HCT116 (cell line): ENCODE data around the gene MRTFB. TPM values are rescaled to one million over a fixed set of nuclear protein-coding genes. Genes with fewer than 3 reads are reported as not detected.
"Not testable (repeated sequence)": the region's sequence is repeated elsewhere in the genome, so short reads cannot be mapped to it uniquely, and the experiment has no call there.

ENCODE experiments used
- ATAC-seq: fragments of 200-7000 bp; cut with Tn5 transposase; 2 replicates; pipeline ENCODE4 v1.9.1; 2020; ENCODE audit warnings: mild to moderate bottlenecking, moderate library complexity
- Bru-seq: library from RNA; stranded (reverse); fragments of 400-500 nt; gene quantifications from one replicate; lab custom pipeline; 2021; lab: Mats Ljungman, UMichigan
- BruChase-seq, 2 experiments: library from RNA; stranded (reverse); fragments of 400-500 nt; gene quantifications; one replicate each; lab custom pipeline; 2021; lab: Mats Ljungman, UMichigan
- BruUV-seq: library from RNA; stranded (reverse); fragments of 400-500 nt; replicated peaks from 2 replicates; lab custom pipeline; 2021; lab: Mats Ljungman, UMichigan
- CTCF ChIA-PET: fragments of 300-600 bp; sonication (Branson Sonifier 250); formaldehyde crosslinking; loops from one replicate; lab custom pipeline; 2021; ENCODE audit warnings: antibody characterized with exemption; lab: Charles Lee
- POLR2A ChIA-PET: fragments of 300-600, 350-600 bp; sonication (Branson Sonifier 250); formaldehyde crosslinking; loops from one replicate; lab custom pipeline; 2021; ENCODE audit warnings: antibody characterized with exemption; lab: Charles Lee
- RAD21 ChIA-PET, 2 experiments: fragments of 300-600 bp; sonication (Branson Sonifier 250); formaldehyde crosslinking; loops; one replicate each; lab custom pipeline; 2023; ENCODE audit warnings: low total read pairs in 2 of 2; ENCODE audit not compliant: uncharacterized antibody in 2 of 2, unreplicated experiment in 2 of 2, low non-redundant PET in 1 of 2; lab: Charles Lee
- DNase-seq: peaks from one replicate; pipeline ENCODE4 v3.0.0-alpha.2; 2010; ENCODE audit warnings: low read depth, low spot score
- H2AFZ ChIP-seq: fragments of 200-600 bp; shearing (Covaris generic), sonication (generic); 2 replicates; pipeline ENCODE4 v1.6.1; 2017; ENCODE audit warnings: low read depth, mixed run types, mixed read lengths, antibody characterized with exemption, low read length; ENCODE audit not compliant: poor library complexity, severe bottlenecking
- H3K27ac ChIP-seq: 2 replicates; pipeline ENCODE4 v1.5.1; 2012; ENCODE audit warnings: low read depth, low read length
- H3K27me3 ChIP-seq: fragments of 200-600 bp; sonication (generic); 2 replicates; pipeline ENCODE4 v1.6.1; 2016; ENCODE audit warnings: mixed run types, low read length, mixed read lengths; ENCODE audit not compliant: insufficient read depth
- H3K36me3 ChIP-seq, 2 experiments: fragments of 200-500 bp in 1 of 2; fragments of 200-600 bp in 1 of 2; sonication (Bioruptor generic) in 1 of 2; sonication (generic) in 1 of 2; 2 replicates each; pipeline versions ENCODE4 v1.5.1 to v1.6.1; 2014 to 2016; ENCODE audit warnings: low read length in 2 of 2, inconsistent platforms in 1 of 2, mixed read lengths in 1 of 2, mixed run types in 1 of 2; ENCODE audit not compliant: insufficient read depth in 2 of 2, control insufficient read depth in 1 of 2
- H3K4me1 ChIP-seq, 2 experiments: fragments of 200-600 bp in 1 of 2; sonication (generic) in 1 of 2; 2 replicates each; pipeline versions ENCODE4 v1.5.1 to v1.6.1; 2012 to 2017; ENCODE audit warnings: low read length in 2 of 2, inconsistent platforms in 1 of 2, mild to moderate bottlenecking in 1 of 2, mixed read lengths in 1 of 2, mixed run types in 1 of 2, moderate library complexity in 1 of 2; ENCODE audit not compliant: insufficient read depth in 2 of 2, control insufficient read depth in 1 of 2
- H3K4me2 ChIP-seq: fragments of 200-600 bp; sonication (generic); 2 replicates; pipeline ENCODE4 v1.6.1; 2017; ENCODE audit warnings: mixed run types, low read length, mixed read lengths
- H3K4me3 ChIP-seq, 2 experiments: fragments of 200-600 bp in 1 of 2; sonication (generic) in 1 of 2; replicated peaks in 1 of 2; 2 replicates each; pipeline ENCODE4 v1.5.1; 2011 to 2016; ENCODE audit warnings: low read length in 2 of 2, control low read depth in 1 of 2, low read depth in 1 of 2, mild to moderate bottlenecking in 1 of 2, mixed read lengths in 1 of 2, mixed run types in 1 of 2
- H3K79me2 ChIP-seq: fragments of 200-600 bp; sonication (generic); 2 replicates; pipeline ENCODE4 v1.6.1; 2017; ENCODE audit warnings: mild to moderate bottlenecking, mixed run types, low read length, moderate library complexity, mixed read lengths; ENCODE audit not compliant: insufficient read depth
- H3K9ac ChIP-seq: fragments of 200-600 bp; sonication (generic); 2 replicates; pipeline ENCODE4 v1.6.1; 2016; ENCODE audit warnings: low read length, mixed read lengths
- H3K9me2 ChIP-seq: fragments of 200-600 bp; sonication (generic), shearing (Covaris generic); 2 replicates; pipeline ENCODE4 v1.6.1; 2017; ENCODE audit warnings: mixed run types, mild to moderate bottlenecking, moderate library complexity; ENCODE audit not compliant: insufficient read depth
- H3K9me3 ChIP-seq, 2 experiments: fragments of 200-500 bp in 1 of 2; fragments of 200-600 bp in 1 of 2; sonication (Bioruptor generic) in 1 of 2; sonication (generic) in 1 of 2; 2 replicates each; pipeline ENCODE4 v1.6.1; 2014 to 2017; ENCODE audit warnings: low read length in 2 of 2, mixed read lengths in 2 of 2, inconsistent platforms in 1 of 2, low read depth in 1 of 2, mild to moderate bottlenecking in 1 of 2, mixed run types in 1 of 2, moderate library complexity in 1 of 2; ENCODE audit not compliant: control insufficient read depth in 1 of 2, insufficient read depth in 1 of 2
- H4K20me1 ChIP-seq: fragments of 200-600 bp; sonication (generic), shearing (Covaris generic); 2 replicates; pipeline ENCODE4 v1.6.1; 2017; ENCODE audit warnings: mixed run types, mild to moderate bottlenecking, moderate library complexity; ENCODE audit not compliant: insufficient read depth
- CBX3 ChIP-seq: IDR thresholded peaks from 2 replicates; pipeline ENCODE4 v1.6.1; 2012; ENCODE audit warnings: low read depth
- EGR1 ChIP-seq: IDR thresholded peaks from 2 replicates; pipeline ENCODE4 v1.6.1; 2012; ENCODE audit warnings: low read depth
- EZH2phosphoT487 ChIP-seq: fragments of 200-600 bp; IDR thresholded peaks from 2 replicates; pipeline ENCODE4 v1.6.1; 2018; ENCODE audit warnings: antibody characterized with exemption, borderline replicate concordance
- FOSL1 ChIP-seq: IDR thresholded peaks from 2 replicates; pipeline ENCODE4 v1.6.1; 2012; ENCODE audit warnings: low read depth
- MAX ChIP-seq: IDR thresholded peaks from 2 replicates; pipeline ENCODE4 v1.6.1; 2012
- POLR2A ChIP-seq: IDR thresholded peaks from 2 replicates; pipeline ENCODE4 v1.7.0; 2011; ENCODE audit warnings: borderline replicate concordance; ENCODE audit not compliant: insufficient read depth, insufficient read length; ENCODE audit errors: extremely low read depth
- POLR2AphosphoS5 ChIP-seq: IDR thresholded peaks from 2 replicates; pipeline ENCODE4 v1.6.1; 2011; ENCODE audit warnings: mild to moderate bottlenecking, low read depth, low read length, moderate library complexity
- YY1 ChIP-seq: IDR thresholded peaks from 2 replicates; pipeline ENCODE4 v1.6.1; 2011; ENCODE audit warnings: low read length, low read depth, moderate library complexity, mild to moderate bottlenecking; ENCODE audit not compliant: insufficient replicate concordance; ENCODE audit errors: extremely low read depth
- ZBTB33 ChIP-seq: IDR thresholded peaks from 2 replicates; pipeline ENCODE4 v1.6.1; 2011; ENCODE audit warnings: mild to moderate bottlenecking, low read length, moderate library complexity; ENCODE audit not compliant: insufficient replicate concordance; ENCODE audit errors: extremely low read depth
- ZFX ChIP-seq: fragments of 450-650 bp; IDR thresholded peaks from 2 replicates; pipeline ENCODE4 v1.6.1; 2017
- intact Hi-C: fragments of 100-400 bp; cut with micrococcal nuclease; formaldehyde crosslinking; loops from 2 replicates; pipeline ENCODE4 v1.10.0; 2022
- long read RNA-seq: library from polyadenylated mRNA; unstranded; transcript quantifications from one replicate; pipeline ENCODE4 v2.0.0, GENCODE V29; 2021; ENCODE audit not compliant: unreplicated experiment
- polyA plus RNA-seq: library from polyadenylated mRNA; unstranded; fragments of >200 nt; gene quantifications from 2 replicates; pipeline ENCODE4 v1.2.1, GENCODE V29; 2012; ENCODE audit warnings: missing spikeins
- total RNA-seq: library from RNA; stranded (reverse); gene quantifications from one replicate; pipeline ENCODE4 v1.2.1, GENCODE V29; 2021; ENCODE audit not compliant: unreplicated experiment
- TF ChIP-seq, protein P1 (sequence below): IDR thresholded peaks from 2 replicates; pipeline ENCODE4 v1.6.1; 2012

MRTFB gene
- total RNA-seq (39.0 TPM), Bru-seq, nascent RNA (percentile 84 among the genes with signal in this experiment), BruChase-seq, experiment 1, labeled RNA remaining after a 6-hour chase (percentile 68 among the genes with signal in this experiment), BruChase-seq, experiment 2, labeled RNA remaining after a 2-hour chase (percentile 77 among the genes with signal in this experiment)
- polyA plus RNA-seq: 8.6 and 11.7 TPM in 2 replicates
- long read RNA-seq, partial matches to known transcripts: 2 of 11 reads
- long read RNA-seq, other reads (novel, unspliced or antisense): 9 of 11 reads

DNA sequence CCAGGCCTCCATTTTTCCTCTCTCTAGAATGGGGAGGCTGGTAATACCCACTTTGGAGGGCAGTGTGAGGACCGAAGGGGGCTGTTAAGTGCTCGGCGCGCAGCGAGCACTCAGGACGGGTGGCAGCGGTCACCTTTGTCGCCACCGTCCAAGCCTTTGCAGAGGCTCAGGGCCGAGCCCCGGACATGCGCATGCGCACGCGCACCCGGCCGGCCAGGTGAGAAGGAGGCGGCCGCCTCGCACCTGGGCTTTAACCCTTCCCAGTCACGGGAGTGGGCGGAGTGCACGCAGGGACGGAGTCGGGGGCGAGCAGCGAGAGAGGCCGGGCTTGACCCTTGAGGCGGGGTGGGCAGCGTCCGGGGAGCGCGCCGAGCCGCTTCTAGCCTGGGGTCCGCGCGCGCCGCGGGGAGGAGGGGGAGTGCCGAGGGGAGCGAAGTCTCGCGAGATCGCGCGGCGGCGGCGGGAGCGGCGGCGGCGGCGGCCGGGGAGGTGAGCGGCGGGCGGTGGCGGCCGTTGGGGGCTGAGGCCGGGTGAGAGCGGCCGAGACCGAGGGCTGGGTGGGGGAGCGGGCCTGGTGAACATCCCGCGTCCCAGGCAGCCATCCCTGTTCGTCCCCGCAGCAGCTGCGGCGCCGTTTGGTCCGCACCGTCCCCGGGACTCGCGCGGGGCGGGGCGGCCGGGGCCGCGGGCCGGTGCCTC, at the start of gene MRTFB:
Gene MRTFB (plus strand): TSS at position 443 of the 699 bp plus-strand sequence. CDS start 69,288 bp downstream, outside the sequence.
- H3K79me2 ChIP-seq: peaks cover 44% of the 10 kb centered on the region
- H3K4me3 ChIP-seq: peak within 1 kb of the TSS; percentile 80
- DNase-seq: peak; percentile 55
- no peaks in the 10 kb centered on the region for H3K27me3 ChIP-seq
- CTCF ChIA-PET: interaction anchor here (1.0 kb wide), 1 partner anchor 151 kb away, joined by 3 read pairs; the partner anchor contains the start of gene ERCC4
- TF ChIP-seq POLR2AphosphoS5 (peak; percentile 72), POLR2A (peak; percentile 51), MAX (peak; percentile 82), YY1 (no peak), ZBTB33 (peak; percentile 93), ZFX (peak; percentile 71), CBX3 (0 out of 2 replicates have a peak, but pooled peaks have one; percentile 13), EZH2phosphoT487 (no peak), EGR1 (peak; percentile 63), FOSL1 (no peak)
- TF ChIP-seq, protein P1, sequence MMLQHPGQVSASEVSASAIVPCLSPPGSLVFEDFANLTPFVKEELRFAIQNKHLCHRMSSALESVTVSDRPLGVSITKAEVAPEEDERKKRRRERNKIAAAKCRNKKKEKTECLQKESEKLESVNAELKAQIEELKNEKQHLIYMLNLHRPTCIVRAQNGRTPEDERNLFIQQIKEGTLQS: no peak
- TF ChIP-seq, all 23 proteins: peak for 7
- no peaks in the 10 kb centered on the region for H3K9me3 ChIP-seq
- peak within 1 kb of the TSS; percentile 75 for H3K27ac ChIP-seq
- POLR2A ChIA-PET: no interaction called here
- H3K36me3 ChIP-seq: no peaks in the 10 kb centered on the region
- H4K20me1 ChIP-seq: no peaks in the 10 kb centered on the region
- BruUV-seq: no TSS peak
- peak; percentile 89 for ATAC-seq
- H2AFZ ChIP-seq: peak within 1 kb of the TSS; percentile 24
- no peaks in the 10 kb centered on the region for H3K9me2 ChIP-seq
- H3K4me2 ChIP-seq: peak within 1 kb of the TSS; percentile 95
- intact Hi-C loops: no loop called here
- H3K4me1 ChIP-seq: peaks cover 4 to 19% of the 10 kb centered on the region in 2 experiments; a peak in 3 of 4 replicates
- RAD21 ChIA-PET: no interaction called here
- H3K9ac ChIP-seq: peak within 1 kb of the TSS; percentile 78

GRCh38 chr16:14023526-14023925, 47.6 kb upstream of the MRTFB start:
- H3K79me2 ChIP-seq, H3K4me3 ChIP-seq, POLR2A ChIA-PET, intact Hi-C loops, H3K4me2 ChIP-seq, H2AFZ ChIP-seq, H3K9me2 ChIP-seq, DNase-seq, H3K4me1 ChIP-seq, H3K9me3 ChIP-seq, CTCF ChIA-PET, H3K27ac ChIP-seq, RAD21 ChIA-PET, H3K27me3 ChIP-seq, ATAC-seq, H4K20me1 ChIP-seq, H3K9ac ChIP-seq, BruUV-seq, H3K36me3 ChIP-seq: not testable (repeated sequence)
